ENCODE results near the gene CDC42BPB.
"Not testable (repeated sequence)": the region's sequence is repeated elsewhere in the genome, so short reads cannot be mapped to it uniquely, and the experiment has no call there.

Gene CDC42BPB

GRCh38 chr14:102899516-102899900 is 157.8 kb downstream of the CDC42BPB start:
- no peak for DNase-seq (ENCODE audit: low read depth)

GRCh38 chr14:102898776-102899515 is 158.4 kb downstream of the CDC42BPB start:
- DNase-seq (ENCODE audit: low read depth) = no peak

DNA sequence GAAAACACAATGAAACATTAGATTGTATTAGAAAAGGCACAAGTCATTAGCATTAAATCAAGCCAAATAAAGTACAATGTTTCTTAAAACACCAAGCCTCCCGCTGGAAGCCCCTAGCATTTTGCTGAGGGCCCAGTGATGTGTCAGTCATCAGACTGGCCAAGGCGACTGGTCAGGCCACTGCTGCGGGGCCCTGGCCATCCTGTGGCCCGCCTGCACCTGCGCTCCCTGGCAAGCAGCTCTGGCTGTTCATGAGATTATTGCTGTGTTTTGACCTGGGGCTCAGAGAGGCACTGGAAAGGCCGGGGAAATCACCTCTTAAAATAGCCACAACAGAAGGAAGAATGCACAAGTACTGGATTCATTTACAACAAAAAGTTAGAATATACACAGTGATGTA is 159.1 kb downstream of the CDC42BPB start:
- DNase-seq (ENCODE audit: low read depth) = no peak

- no peak for DNase-seq (ENCODE audit: low read depth)
Measured at GRCh38 chr14:102897299-102898027, 159.9 kb downstream of the CDC42BPB start.

- DNase-seq (ENCODE audit: low read depth) = not testable (repeated sequence)
Measured at GRCh38 chr14:102896735-102897134, 160.6 kb downstream of the CDC42BPB start.

GRCh38 chr14:102893452-102893851 is 163.9 kb downstream of the CDC42BPB start:
- DNase-seq (ENCODE audit: low read depth) = no peak

DNA sequence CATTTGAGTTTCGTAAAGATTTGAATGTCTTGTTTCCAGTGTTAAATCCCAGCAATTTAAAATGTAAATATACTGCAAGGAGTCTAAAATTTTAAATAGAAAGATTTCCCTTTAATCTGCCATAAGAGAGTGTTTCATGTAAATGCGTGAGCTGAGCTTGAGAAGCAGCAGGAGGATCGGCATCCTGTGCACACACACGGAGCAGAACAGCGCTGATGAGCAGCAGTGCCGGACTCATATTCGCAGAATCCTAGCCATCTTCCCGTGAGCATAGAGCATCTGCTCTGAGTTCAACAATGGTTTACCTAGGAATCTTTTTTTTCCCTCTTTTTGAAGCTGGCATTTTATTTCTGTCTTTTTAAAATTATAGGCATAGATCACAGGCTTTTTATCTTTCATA is 164.7 kb downstream of the CDC42BPB start:
- no peak for DNase-seq (ENCODE audit: low read depth)

- no peak for DNase-seq (ENCODE audit: low read depth)
Measured at GRCh38 chr14:102891556-102891955, 165.8 kb downstream of the CDC42BPB start.

DNA sequence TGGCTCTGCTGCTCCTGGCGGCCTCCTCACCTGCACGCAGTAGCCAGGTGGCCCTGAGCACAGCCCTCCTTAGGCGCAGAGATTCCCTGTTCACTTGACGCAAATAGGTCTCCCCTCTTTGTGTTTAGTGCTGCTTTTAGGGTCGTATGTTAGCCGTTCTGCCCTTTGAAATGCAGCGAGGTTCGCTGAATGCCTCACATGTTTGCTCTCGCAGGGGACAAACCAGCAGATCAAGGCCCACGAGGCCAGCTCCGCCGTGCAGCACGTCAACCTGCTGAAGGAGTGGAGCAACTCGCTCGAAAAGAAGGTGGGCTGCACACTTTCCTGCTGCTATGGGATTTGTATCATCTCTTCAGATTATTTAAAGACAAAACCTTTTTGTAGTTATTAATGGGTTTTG is 166.2 kb downstream of the CDC42BPB start:
- no peak for DNase-seq (ENCODE audit: low read depth)

DNA sequence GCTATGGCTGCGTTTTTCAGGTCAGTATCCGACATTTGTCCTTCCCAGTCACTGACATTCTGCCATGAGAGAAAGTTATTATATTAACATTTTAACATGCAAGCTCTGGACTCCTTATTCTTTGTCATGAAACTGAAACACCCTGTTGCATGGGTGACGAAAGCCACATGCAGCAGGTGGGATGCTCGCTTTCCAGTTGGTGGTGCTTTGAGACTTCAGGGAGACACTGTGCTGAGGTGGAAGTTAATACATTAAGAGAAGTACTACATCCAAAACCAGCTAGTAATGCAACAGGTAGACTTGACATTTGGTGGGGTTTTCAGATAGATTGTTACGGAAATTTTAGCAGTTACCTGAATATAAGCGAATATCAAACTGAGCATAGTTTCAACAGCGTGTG is 167.7 kb downstream of the CDC42BPB start:
- no peak for DNase-seq (ENCODE audit: low read depth)

- DNase-seq (ENCODE audit: low read depth) = no peak
Measured at GRCh38 chr14:102888748-102889147, 168.6 kb downstream of the CDC42BPB start.

GRCh38 chr14:102885737-102886447 is 171.5 kb downstream of the CDC42BPB start:
- DNase-seq (ENCODE audit: low read depth) = no peak

- no peak for DNase-seq (ENCODE audit: low read depth)
Measured at GRCh38 chr14:102883554-102883953, 173.8 kb downstream of the CDC42BPB start.

GRCh38 chr14:102883089-102883541 is 174.2 kb downstream of the CDC42BPB start:
- DNase-seq (ENCODE audit: low read depth) = no peak

Data from activated T-cell treated with anti-CD3 and anti-CD28 coated beads for 1 hour (primary cell).